GM06990 (cell line): ENCODE measurements around the gene CRBN.

ENCODE experiments used
- DNase-seq: peaks from one replicate; pipeline ENCODE4 v3.0.0-alpha.2; 2011; ENCODE audit not compliant: insufficient read length; ENCODE audit errors: extremely low read depth
- H3K27me3 ChIP-seq: replicated peaks from 2 replicates; pipeline ENCODE4 v1.6.0; 2011; ENCODE audit warnings: low read length; ENCODE audit not compliant: control insufficient read depth, insufficient read depth
- H3K36me3 ChIP-seq: 2 replicates; pipeline ENCODE4 v1.5.1; 2011; ENCODE audit warnings: low read length; ENCODE audit not compliant: control insufficient read depth, insufficient read depth
- H3K4me3 ChIP-seq: replicated peaks from 2 replicates; pipeline ENCODE4 v1.5.1; 2011; ENCODE audit warnings: low read depth, mild to moderate bottlenecking, control low read depth, low read length
- TF ChIP-seq, protein P1 (sequence below): IDR thresholded peaks from 2 replicates; pipeline ENCODE4 v1.5.1; 2011; ENCODE audit warnings: low read length, control low read depth, mild to moderate bottlenecking, inconsistent platforms; ENCODE audit not compliant: insufficient read depth, poor library complexity, severe bottlenecking

The CRBN gene

DNA sequence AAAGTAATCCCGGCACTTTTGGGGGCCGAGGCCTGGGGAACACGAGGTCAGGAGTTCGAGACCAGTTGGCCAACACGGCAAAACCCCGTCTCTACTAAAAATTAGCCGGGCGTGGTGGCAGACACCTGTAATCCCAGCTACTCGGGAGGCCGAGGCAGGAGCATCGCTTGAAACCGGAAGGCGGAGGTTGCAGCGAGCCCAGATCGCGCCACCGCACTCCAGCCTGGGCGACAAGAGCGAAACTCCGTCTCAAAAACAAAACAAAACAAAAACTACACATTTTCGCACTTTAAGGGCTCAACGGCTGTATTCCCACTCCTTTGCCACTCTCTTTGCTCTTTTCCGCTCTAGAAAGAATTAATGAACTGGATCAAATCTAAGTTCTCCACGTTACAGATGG lies 53.5 kb downstream of the CRBN start:
- no peak for DNase-seq
- no peaks in the 10 kb centered on the region for H3K27me3 ChIP-seq
- H3K4me3 ChIP-seq, result peak overlapping the region; percentile 83
- TF ChIP-seq, protein P1, sequence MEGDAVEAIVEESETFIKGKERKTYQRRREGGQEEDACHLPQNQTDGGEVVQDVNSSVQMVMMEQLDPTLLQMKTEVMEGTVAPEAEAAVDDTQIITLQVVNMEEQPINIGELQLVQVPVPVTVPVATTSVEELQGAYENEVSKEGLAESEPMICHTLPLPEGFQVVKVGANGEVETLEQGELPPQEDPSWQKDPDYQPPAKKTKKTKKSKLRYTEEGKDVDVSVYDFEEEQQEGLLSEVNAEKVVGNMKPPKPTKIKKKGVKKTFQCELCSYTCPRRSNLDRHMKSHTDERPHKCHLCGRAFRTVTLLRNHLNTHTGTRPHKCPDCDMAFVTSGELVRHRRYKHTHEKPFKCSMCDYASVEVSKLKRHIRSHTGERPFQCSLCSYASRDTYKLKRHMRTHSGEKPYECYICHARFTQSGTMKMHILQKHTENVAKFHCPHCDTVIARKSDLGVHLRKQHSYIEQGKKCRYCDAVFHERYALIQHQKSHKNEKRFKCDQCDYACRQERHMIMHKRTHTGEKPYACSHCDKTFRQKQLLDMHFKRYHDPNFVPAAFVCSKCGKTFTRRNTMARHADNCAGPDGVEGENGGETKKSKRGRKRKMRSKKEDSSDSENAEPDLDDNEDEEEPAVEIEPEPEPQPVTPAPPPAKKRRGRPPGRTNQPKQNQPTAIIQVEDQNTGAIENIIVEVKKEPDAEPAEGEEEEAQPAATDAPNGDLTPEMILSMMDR, result no peak
- peaks cover 8% of the 10 kb centered on the region for H3K36me3 ChIP-seq

DNA sequence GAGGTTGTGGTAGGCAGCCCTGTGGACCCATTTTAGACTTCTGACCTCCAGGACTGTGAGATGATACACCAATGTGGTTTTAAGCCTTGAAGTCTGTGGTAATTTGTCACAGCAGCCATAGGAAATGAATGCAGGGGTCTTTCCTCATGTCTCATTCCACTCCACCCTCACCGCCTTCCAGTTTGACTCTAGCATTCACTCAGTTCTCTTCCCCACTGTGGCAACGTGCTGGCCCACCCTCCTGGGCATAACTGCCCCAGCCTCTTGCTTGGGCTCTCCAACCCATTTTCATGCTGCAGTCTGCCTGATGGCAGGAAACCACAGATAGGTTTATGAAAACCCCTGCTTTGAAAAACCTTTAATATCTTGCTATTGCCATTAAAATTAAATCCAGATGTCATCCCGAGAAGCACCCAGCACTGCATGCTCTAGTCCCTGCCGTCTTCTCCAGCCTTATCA lies 60.1 kb downstream of the CRBN start:
- no peaks in the 10 kb centered on the region for H3K36me3 ChIP-seq
- H3K4me3 ChIP-seq, result no peak overlapping the region
- TF ChIP-seq, protein P1, result no peak
- DNase-seq, result no peak
- no peaks in the 10 kb centered on the region for H3K27me3 ChIP-seq

DNA sequence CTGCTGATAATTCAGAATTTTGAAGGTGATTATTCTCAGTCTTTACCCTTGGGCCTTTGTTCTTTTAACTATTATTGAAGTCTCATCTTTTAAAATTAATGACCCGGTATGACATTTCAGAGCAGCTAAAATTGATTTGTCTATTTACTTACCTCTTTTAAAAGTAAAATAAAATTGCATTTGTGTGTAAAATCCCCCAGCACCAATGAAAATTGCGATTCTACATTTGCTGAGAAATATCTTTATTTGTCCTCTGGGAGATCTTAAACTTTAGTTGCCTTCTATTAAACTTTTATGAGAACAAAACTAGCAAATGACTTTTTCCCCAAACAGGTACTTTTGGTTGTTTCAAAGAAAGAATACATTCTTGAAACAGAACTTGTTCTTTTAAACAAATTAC lies 61.8 kb downstream of the CRBN start:
- Histone ChIP-seq H3K27me3 (no peaks in the 10 kb centered on the region), H3K4me3 (no peak overlapping the region), H3K36me3 (no peaks in the 10 kb centered on the region)
- TF ChIP-seq, protein P1, result no peak
- no peak for DNase-seq

DNA sequence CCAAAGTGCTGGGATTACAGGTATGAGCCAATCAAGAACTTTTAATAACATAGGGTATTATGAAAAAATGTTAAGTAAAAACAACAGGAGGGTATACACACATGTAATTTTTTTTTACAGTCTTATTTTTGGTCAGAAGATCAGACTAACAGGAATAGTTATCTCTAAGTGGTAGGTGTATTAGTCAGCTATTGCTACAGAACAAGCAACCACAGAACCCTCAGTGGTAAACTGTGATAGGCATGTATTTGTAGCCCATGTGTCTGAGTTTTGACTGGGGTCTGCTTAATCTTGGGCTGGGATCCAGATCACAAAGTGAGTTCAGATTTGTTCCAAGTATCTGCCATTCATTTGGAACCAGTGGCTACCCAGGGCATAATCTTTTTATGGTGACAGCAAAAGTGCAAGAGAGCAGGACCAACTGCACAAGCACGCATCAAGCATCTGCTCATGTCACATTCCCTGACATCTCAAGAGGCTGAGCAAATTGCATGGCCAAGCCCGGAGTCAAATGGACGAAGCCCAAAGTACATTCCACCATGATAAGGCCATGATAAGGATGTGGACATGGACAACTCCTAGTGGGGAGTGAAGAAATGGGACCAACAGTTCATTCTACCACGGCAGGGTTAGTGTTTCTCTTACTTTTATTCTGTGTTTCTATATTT lies 66.3 kb downstream of the CRBN start:
- TF ChIP-seq, protein P1, result no peak
- Histone ChIP-seq H3K36me3 (no peaks in the 10 kb centered on the region), H3K4me3 (no peak overlapping the region), H3K27me3 (no peaks in the 10 kb centered on the region)
- DNase-seq, result no peak

DNA sequence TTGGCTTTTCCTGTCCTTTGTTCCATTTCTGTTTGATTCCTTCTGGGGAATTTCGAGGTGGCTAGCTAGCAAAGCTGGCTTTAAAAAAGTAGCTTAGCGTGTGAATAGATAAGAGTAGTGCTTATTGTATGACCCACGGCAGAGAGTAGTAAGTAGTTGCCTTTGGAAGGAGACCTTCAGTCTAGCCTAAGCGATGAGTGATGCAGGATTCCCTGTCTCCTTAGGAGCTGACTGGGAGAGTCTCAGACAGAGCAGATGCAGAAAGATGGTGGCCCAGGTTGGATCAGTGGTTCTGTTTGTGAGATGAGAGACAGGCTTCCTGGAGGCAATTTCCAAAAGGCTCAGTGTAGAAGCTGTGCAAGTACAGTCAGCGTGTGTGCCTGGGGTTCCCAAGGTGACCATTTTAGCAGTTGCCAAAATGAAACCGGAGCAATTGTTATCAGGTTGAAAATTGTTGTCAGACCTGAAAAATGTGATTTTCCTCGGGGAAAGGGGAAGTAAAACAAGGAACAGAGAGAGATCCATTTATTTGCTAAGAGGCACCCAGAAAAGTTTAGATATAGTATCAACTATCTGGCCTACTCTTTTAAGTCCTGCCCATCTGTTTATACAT lies 68.6 kb downstream of the CRBN start:
- DNase-seq, result no peak
- Histone ChIP-seq H3K36me3 (no peaks in the 10 kb centered on the region), H3K4me3 (no peak overlapping the region), H3K27me3 (no peaks in the 10 kb centered on the region)
- TF ChIP-seq, protein P1, result no peak

DNA sequence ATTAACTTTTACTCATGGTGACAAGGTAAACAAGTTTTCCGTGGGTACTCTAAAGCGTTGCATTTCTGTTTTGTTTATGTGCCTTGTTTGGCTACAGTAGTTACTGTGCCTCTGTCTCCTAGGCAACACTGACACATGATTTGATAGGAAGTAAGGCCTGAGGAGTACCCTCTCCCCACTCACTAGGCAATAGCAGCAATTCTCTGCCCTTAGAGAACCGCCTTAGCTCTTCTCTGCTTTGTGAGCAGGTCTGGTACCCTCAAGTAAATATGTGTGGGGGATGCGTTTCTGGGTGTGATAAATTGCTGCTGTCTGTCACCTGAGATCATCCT lies 69.2 kb downstream of the CRBN start, which contains the start of gene IL5RA:
Gene IL5RA (minus strand): TSS at position 76 of the 332 bp plus-strand sequence. CDS start 5,390 bp downstream, outside the sequence.
- TF ChIP-seq, protein P1, result no peak
- Histone ChIP-seq H3K27me3 (no peaks in the 10 kb centered on the region), H3K4me3 (peak within 1 kb of the TSS; percentile 26; the same call in 1 of the 2 replicates), H3K36me3 (no peaks in the 10 kb centered on the region)
- no peak for DNase-seq
